Measurements from ENCODE around the gene TUBB4B.

TUBB4B gene

GRCh38 chr9:137273095-137273490, 32.0 kb downstream of the TUBB4B start:
- DNase-seq = no peak

GRCh38 chr9:137273611-137274320, 32.7 kb downstream of the TUBB4B start:
- DNase-seq = no peak

- no peak for DNase-seq
These were observed 34.1 kb downstream of the TUBB4B start for GRCh38 chr9:137275203-137275587.

- DNase-seq = no peak
These were observed 34.7 kb downstream of the TUBB4B start for GRCh38 chr9:137275588-137276472.

DNA sequence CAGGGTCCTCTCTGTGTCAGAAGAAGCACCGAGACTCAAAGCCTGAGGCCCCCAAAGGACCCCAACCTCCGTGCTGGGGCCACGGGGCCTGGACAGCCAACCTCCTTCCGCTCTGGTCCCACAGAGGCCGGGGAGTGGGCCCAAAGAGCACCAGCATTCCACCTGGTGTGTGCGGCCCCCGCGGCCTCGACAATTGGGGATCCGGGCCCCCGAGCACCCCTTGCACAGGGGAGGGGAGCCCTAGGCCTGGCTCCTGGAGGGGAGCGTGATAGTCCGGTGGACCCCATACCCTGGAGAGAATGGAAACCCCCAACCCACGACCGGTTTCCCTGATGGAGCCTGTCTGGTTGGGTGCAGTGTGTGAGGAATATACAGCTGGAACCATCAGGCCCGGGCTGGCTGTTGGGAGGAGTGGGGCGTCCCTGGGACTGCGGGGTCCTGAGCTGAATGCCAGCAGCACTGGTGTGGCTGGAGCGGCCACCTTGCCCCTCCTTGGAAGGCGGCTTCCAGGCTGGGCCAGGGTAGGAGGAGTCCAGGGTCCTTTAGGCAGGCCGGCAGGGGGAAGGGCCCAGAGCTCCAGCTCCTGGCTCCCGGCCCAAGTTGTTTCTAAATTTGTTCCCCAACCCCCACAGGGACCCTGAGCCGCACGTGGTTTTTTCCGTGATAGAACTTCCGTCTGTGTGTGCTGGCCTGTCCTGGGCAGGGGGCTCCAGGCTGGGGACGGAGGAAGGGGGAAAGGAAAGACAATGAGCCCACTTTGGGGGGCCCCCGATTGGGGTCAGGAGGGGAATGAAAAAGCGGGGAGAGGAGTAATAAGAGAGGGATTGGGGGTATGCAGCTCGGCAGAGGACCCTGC, 35.6 kb downstream of the TUBB4B start:
- no peak for DNase-seq

DNA sequence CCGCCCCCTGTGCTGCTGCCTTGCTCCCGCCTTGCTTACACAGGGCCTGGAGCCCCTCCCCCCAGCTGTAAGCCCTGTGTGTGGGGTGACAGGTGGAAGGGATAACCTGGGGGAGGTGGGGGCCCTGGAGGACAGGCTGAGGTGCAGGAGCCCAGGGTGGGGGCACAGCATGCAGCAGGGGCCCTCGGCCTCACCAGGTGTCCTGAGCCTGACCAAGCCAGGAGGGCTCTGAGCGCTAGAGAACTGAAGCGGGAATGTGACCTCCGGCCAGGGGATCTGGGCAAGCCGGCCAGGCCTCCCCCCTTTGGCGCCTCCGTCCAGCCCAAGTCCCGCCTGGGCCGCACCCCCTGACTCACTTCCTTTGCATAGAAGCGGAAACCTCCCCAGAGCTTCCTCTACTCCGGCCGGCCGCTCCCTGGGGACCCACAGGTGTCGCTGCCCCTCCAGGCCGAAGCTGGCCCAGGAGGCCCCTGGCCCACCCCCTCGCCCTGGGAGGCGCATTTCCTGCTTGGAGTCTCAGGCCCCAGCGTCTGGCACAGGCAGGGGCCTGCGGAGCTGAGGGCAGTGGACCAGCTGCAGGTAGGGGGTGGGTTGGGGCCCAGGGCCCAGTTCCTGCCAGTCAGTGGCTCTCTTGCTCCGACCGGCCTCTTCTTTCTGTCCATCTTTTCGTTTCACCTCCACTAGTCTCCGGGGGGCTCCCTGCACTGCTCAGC, 36.4 kb downstream of the TUBB4B start, which contains the start of gene TOR4A:
TOR4A (plus strand) TSS at position 398 of the 713 bp plus-strand sequence. CDS start 964 bp downstream, outside the sequence.
- no peak for DNase-seq

GRCh38 chr9:137278061-137278701, 37.1 kb downstream of the TUBB4B start:
- no peak for DNase-seq

- no peak for DNase-seq
These were observed 37.9 kb downstream of the TUBB4B start for GRCh38 chr9:137278721-137279711.

- DNase-seq = no peak
These were observed 38.8 kb downstream of the TUBB4B start for GRCh38 chr9:137279741-137280473.

- no peak for DNase-seq
These were observed 39.6 kb downstream of the TUBB4B start for GRCh38 chr9:137280474-137281344.

GRCh38 chr9:137281345-137282116, 40.4 kb downstream of the TUBB4B start:
- no peak for DNase-seq

GRCh38 chr9:137286975-137287383, 45.9 kb downstream of the TUBB4B start:
- DNase-seq = no peak

DNA sequence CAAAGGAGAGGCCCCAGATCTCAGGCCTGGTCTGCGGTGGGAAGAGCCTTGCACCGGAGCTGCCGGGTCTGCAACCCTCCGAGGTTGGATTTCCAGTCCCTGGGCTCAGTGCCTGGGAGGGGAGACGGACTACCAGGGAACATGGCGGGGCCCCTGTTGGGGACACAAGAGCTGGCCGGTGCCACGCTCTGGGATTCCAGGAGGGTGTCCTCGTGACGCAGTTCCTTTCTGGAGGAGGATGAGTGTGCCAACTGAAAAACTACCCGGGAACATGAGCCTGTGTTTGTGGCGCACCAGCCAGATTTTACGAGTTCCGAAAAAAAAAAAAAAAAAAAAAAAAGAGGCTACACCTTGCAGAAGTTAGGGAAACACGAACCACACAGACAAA, 52.0 kb downstream of the TUBB4B start:
- no peak for DNase-seq
